Astrocyte (in vitro differentiated cells and primary cell): ENCODE results near the gene GDF10.

Experiments
- CTCF ChIP-seq: IDR thresholded peaks from 2 replicates; pipeline ENCODE4 v1.5.1; 2011; ENCODE audit warnings: low read depth, mild to moderate bottlenecking, inconsistent platforms, low read length, moderate library complexity; ENCODE audit not compliant: insufficient read depth
- EZH2 ChIP-seq: IDR thresholded peaks from 2 replicates; pipeline ENCODE4 v1.6.1; 2012; ENCODE audit warnings: mild to moderate bottlenecking, low read length, inconsistent platforms; ENCODE audit not compliant: insufficient read depth

- TF ChIP-seq EZH2 (no peak), CTCF (no peak)
Measured at GRCh38 chr10:47257396-47258120, 42.4 kb upstream of the GDF10 start.
